HCEC 1CT (cell line): ENCODE data around the gene PRDM15.

Experiments used
- DNase-seq: peaks from one replicate; pipeline ENCODE4 v3.0.0-alpha.2; 2017

The PRDM15 gene

GRCh38 chr21:41774467-41775148, 104.5 kb downstream of the PRDM15 start:
- DNase-seq: no peak

DNA sequence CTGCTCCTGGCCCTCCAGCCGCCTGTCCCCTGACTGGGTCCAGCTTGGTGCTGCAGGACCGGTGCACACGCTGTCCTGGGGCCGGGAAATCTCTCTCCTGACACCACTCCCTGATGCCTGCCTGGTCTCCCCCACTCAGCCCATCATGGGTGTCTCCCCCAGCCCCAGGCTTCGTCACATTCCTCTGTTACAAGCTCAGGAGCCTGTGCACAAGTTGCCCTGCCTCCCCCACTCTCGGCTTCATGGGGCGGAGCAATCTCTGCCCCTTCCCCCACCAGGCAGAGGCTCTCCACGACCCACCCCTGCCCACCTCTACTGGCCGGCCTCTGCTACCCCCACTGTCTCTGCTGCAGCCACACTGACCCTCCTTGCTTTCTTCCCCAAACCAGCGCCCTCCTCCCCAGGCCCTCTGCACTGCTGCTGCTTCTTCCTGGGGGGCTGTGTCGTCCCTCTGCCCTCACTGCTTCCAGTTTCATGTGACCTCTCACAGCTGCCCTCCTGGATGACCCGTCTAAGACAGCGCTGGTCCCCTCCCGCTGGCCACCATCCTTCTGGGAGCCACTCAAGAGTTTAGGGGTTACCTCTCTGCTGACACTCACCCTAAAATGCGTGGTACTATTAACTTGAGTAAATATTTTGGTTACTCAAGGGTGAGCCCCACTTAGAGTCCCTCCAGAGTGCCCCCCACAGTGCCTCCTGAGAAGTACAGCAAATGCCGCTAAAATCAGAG, 106.6 kb downstream of the PRDM15 start:
- DNase-seq: no peak

DNA sequence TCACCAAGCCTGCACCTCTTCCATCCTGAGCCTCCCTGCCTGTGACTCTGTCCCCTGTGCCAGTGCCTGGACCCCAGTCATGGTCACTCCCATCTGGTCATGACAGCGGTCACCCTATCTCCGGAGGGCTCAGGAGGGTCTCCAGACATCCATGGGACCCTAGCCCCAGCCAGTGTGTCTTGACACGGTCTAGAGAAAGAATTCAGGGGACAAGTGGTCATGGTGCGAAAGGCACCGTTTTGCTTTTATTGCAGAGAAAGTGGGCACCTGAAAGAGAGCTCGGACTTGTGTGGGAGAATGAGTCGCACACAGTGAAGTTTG, 107.6 kb downstream of the PRDM15 start:
- DNase-seq: no peak

GRCh38 chr21:41770901-41771624, 108.1 kb downstream of the PRDM15 start:
- no peak for DNase-seq

GRCh38 chr21:41769933-41770332, 109.2 kb downstream of the PRDM15 start:
- no peak for DNase-seq

GRCh38 chr21:41769521-41769920, 109.6 kb downstream of the PRDM15 start:
- no peak for DNase-seq

DNA sequence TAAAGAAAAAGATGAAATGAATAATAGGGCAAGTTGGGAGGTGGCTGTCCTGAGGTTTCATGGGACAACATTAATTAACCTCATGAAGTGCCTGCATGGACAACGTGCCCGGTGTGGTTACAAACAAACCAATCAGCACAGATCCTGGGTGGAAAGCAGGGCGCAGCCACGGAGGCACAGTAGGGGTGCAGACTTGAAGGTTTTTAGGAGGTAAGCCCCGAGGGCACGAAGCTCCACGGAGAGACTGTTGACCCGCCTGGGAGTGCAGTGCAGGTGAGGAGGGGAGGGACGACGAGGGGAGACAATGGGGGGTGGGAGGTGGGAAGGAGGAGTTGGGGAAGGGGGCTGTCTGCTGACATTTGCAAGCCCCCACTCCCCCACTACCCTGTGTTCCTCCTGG, 110.0 kb downstream of the PRDM15 start:
- no peak for DNase-seq

DNA sequence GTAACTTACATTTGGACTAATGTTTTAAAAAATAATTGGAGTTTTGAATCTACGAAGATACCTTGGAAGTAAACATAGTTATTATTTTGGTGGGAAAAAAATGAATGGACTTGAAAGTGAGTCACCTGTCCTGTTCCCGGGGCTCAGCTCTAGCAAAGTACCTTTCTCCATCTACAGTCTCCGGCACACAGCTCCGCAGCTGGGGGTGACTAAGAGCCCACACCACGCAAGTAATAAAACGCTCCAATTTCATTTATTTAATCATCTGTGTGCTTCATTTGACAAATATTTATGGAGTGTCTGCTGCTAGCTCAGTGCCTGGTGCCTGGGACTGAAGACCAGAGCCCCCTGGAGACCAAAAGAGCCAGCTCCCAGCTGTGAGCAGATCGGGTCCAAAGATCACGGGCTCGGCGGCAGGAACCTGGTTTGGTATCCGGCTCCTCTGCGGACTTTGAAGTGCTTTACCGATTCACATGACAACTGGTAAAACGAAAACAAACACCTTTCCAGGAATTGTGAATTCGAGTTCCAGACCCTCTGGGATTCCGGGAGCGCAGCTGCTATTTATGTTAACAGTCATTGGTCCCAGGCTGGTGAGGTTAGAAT, 110.6 kb downstream of the PRDM15 start:
- DNase-seq: peak; percentile 70

DNA sequence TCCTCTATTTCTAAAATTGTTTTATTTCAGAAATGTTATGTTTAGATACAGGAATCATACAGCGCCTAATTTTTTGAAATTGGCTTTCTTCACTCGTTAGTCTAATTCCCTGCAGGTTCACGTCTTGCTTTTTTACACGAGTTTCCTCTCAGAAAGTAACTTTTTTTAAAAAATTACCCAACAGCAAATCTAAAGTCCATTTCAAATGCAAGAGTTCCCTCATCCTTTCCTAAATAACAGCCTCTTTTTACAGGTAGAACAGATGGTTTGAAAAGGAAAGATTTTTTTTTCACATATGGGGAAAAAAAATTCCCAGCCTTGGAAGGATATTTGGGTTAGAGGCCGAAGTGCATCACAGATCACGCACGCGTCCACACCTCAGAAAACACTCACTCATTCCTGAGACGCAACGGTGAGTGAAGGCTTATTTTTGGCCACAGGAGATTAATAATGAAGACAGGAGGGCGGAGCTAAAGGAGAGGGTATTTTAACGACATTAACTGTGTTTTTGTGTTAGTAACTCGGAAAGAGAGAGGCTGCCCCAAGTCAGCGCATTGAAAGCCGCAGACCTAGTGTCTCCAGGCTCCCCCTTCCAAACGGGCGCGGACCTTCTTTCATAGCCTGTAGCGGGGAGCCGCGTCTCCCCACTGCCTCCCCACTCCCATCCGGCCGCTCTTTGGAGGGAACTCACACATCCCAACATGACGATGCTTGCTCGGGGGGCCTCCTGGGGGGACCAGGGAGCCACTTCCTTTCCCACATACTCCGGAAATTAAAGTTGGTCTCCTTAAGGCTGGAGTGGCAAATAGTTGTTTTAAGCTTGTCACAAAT, 111.3 kb downstream of the PRDM15 start:
- no peak for DNase-seq

GRCh38 chr21:41766883-41767605, 112.1 kb downstream of the PRDM15 start, which contains the start of gene RIPK4:
Gene RIPK4, minus strand, starts transcription at chr21:41767052. Its CDS starts 11 bp downstream, at chr21:41767041.
- DNase-seq: no peak

DNA sequence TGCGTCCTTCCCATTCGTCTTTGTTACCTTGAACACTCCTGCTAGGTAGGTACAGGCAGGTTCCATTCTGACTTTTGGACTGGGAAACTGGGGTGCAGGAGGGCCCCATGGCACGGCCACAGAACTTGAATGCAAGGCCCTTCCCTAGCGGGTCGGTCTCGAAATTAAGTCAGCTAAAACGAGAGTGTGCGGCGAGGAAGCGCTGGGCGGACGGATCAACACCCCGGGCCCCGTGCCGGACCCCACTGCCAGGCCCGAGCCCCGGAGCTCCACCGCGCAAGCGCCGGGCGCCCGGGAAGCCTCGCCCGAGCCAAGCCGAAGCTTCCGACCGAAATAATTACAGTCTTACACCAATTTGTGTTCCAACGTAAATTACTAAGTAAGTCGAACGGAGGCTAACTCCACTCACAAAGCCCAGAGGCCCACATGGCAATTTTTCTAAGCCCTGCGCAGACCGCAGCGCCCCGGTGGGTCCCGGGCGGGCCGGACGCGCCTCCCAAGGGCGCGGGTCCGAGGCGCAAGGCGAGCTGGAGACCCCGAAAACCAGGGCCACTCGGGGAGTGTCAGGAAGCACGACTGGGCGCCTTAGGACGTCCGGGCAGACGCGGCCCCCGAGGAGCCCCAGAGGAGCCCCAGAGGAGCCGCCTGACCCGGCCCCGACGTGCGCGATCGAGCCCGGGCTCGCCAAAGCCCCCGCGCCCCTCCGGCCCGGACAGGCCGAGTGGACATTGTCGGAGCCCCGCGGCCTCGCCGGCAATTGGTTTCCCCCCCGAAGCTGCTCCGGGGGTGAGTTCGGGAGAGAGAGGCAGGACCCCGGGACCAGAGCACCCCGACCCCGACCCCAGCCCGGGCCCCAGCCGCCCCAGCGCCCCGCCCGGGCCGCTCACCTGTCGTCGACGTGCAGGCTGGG, 112.9 kb downstream of the PRDM15 start:
- no peak for DNase-seq

GRCh38 chr21:41765420-41765821, 113.7 kb downstream of the PRDM15 start:
- no peak for DNase-seq

DNA sequence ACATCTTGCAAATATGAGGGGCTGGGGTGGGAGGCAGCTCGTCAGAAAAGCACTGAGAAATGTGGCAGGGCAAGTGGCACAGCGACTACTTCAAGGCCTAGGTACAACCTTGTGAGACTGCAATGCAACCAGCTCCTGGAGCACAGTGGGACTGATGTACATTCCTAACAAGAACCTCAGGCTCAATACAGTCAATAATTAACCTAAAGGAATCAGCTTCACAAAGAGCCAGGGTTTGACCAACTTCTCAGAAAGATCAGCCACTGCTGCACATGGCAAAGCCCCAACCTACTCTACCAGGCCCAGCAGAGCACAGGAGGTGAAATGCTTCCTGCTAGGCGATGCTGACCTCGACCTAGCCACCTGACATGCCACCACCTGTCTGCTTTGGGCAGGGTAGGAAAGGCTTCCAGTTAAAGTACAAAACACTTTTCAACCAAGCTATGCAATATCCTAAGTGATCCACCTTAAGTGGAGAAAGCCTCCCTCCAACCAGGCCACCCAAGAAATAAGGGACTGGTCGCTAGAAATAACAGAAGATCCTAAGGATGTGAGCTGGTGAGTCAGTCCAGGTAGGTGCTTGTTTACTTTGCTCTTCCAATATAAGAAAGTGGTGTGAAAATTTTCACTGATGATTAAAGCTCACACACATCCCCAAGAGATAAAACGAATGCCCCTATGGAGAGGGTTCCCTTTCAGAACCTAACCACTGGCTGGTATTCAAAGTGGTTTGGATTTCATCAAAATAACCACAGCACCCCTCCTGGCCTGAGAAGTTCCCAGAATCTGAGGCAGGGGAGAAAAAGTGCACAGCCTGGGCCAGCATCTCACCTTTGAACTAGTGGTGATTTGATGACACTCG, 114.4 kb downstream of the PRDM15 start:
- DNase-seq: no peak

DNA sequence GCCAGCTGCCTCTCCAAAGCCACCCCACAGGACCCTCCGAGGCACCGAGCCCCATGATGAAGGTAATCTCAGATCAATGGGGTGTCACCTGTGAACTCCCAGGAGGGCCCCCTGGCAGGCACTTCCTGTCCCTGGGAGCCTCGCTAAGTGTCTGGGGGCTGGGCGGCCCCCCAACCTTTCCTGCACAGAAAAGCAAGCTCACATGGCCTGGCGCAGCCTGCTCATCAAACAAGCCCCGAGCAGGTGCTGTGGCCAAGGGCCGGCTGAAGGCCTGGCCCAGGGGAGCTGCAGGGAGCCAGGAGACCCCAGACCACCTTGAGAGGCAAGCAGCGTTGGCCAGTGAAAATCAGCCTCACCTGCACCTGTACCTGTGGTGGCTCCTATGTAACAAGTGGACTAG, 115.1 kb downstream of the PRDM15 start:
- DNase-seq: no peak

DNA sequence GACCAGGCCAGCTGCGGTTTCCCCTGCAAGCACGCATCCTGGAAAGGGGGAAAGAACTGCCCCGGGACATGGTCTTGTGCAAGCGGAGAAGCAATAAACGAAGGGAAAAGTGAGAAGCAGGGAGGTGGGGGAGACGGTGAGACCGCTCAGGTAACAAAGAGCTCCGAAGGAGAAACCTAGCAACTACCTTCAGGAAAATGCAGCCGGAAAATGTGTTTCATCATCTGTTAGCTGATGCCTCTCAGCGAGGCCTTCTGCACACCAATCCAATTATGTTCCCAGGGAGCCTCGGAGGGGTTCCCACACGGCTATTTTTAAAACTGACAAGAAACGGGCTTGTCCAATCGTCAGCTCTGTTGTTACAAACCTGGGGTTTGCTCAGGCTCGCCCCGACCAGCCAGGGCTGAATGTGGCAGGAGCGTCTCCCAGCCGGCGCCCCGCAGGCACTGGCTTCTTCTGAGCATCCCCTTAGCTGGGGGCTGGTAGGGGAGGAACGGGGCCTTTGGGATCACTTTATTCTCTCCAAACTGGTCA, 115.7 kb downstream of the PRDM15 start:
- DNase-seq: no peak

GRCh38 chr21:41762753-41763152, 116.4 kb downstream of the PRDM15 start:
- no peak for DNase-seq

DNA sequence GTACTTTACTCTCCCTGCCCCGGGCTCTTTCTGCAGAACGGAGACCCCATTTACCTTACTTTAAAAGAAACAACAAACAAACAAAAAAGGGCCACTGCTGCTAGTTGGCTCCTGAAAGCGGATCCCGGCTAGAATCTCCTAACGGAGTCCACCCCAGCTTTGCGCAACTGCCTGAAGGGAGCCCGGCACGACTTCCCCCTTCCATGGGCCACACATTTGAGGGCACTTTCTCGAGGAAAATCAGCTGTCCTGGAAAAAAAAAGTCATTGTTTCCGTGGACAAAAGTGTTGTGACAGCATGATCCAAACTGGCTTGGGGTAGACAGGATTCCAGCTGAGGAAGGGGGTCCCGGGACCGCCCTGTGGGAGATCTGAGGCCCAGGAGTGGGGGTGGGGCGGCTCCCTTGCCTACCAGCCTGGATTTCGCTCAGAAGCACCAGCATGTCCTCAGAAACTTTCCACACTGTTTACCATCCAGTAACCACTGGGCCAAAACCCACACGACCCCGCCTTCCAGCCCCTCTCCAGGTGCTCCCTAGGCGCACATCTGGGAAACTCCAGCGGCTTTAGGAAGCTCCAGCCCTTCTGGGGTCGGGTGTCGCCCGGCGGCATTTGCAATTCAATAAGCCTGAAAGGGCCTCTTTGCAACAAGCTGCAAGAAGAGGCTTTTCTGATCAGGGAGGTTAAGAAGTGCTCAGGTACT, 117.1 kb downstream of the PRDM15 start:
- DNase-seq: no peak

DNA sequence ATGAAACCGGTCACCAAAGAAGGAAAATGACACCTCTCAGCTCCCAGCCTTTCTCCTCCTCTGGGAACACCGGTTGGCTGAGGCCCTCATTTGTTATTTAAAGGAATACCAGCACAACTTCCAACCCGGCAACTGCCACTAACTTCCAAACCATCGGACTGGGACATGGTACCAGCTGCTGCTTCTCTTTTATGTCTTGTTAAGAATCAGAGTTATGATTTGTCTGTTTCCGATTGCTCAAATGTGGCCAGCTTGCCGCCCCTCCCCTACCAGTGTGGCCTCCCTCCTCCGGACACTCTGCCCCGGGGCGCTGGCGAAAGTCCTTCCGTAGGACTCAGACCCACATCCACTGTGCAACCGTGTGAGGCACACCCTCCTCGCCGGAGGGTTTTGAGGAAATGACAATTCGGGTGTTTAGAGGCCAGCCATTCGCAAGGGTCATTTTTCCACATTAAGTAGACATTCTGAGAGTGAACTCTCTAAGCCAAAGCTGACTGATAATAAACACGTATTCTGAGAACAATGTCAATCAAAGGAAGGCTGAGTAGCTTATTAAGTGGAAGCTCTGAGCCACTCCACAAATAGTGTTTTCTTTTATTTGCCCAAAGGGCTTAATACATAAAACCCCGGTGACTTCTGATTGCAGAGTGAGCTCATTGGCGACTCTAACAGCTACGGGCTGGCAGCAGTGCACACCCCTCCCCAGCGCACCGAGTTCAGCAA, 117.8 kb downstream of the PRDM15 start:
- DNase-seq: no peak
